Glomerular endothelial cell (primary cell): ENCODE data around the gene CLDN14. TPM values are rescaled to one million over a fixed set of nuclear protein-coding genes. Genes with fewer than 3 reads are reported as not detected.

Experiments
- DNase-seq: peaks from one replicate; pipeline ENCODE4 v3.0.0-alpha.2; 2011; ENCODE audit warnings: low read depth, low spot score; ENCODE audit errors: extremely low read depth
- total RNA-seq: library from RNA; depleted of rRNA; stranded (reverse); fragments of >200 nt; gene quantifications from 2 replicates; pipeline ENCODE4 v1.2.3, GENCODE V29; 2015

The CLDN14 gene
- total RNA-seq, 1 donor from 2014 or later: 7.9 TPM

DNA sequence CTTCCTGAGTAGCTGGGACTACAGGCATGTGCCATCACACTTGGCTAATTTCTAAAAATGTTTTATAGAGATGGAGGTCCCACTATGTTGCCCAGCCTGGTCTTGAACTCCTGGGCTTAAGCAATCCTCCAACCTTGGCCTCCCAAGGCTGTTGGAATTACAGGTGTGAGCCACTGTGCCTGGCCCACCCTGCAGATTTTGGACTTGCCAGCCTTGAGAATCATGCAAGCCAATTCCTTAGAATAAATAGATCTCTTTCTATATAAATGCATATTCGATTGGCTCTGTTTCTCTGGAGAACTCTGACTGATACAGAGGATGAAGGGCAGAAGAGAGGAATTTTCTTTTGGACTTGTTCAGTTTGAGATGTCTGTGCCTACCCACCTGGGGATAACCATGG lies 6.7 kb downstream of the CLDN14 start:
- DNase-seq: no peak

DNA sequence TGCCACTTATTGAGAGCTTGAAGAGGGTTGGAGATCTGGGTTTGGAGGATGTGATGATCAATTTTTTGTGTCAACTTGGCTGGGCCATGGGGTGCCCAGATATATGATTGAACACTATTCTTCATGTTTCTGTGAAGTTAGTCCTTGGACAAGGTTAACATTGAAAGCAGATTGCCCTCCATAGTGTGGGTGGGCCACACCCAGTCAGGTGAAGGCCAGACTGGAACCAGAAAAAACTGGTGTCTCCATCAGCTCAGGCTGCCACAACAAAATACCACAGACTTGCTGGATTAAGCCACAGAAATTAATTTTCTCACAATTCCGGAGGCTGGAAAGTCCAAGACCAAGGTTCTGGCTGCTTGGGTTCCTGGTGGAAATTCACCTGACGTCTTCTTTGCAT lies 7.5 kb downstream of the CLDN14 start:
- no peak for DNase-seq

DNA sequence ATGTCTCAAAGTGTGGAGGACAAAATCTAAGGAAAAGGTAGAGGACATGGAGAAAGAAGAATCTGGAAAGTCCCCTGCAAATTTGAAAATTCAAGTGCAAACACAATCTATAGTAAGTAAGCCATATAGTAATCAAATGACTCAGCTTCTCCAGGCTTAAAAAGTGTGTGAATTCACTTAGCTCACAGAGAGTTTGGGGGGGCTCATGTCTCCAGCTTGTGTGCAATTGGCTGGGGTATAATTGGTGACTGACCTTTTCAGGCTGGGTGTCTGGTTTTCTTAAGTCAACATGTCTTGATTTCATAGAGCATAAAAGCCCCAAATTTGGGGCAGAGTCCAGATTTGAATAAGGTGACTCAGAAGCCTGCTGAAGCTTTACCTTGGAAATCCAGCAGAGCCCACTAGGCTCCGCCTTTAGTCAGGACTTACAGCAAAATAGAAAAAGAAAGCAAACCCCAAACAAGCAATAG lies 8.6 kb downstream of the CLDN14 start:
- DNase-seq: no peak

DNA sequence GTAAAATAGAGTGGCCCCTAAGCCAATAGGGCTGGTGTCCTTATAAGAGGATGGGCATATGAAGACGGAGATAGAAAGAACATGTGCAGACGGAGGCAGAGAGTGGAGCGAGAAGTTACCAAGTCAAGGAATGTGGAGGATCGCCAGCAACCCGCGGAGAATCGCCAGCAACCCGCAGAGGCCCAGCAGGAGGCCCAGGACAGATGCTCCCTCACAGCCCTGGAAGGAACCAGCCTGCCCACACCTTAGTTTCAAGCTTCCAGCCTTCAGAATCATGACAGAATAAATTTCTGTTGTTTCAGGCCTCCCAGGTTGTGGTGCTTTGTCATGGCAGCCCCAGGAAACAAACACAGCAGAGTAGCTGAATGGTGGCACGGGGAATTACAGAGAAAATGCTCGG lies 9.6 kb downstream of the CLDN14 start:
- no peak for DNase-seq

DNA sequence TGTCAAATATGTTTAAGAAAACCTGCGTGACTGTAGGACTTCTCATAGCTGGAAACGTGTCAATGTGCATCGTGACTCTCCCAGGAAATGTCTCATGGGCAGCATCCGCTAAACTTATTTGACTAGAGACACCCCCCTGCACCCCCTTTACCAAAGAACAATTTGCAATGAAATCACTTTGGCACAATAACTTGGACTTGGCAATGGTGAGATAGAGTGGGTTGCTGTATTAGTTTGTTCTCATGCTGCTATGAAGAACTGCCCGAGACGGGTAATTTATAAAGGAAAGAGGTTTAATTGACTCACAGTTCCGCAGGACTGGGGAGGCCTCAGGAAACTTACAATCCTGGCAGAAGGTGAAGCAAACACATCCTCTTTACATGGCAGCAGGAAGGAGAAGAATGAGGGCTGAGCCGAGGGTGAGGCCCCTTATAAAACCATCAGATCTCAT lies 13.8 kb downstream of the CLDN14 start:
- DNase-seq: peak; percentile 86

DNA sequence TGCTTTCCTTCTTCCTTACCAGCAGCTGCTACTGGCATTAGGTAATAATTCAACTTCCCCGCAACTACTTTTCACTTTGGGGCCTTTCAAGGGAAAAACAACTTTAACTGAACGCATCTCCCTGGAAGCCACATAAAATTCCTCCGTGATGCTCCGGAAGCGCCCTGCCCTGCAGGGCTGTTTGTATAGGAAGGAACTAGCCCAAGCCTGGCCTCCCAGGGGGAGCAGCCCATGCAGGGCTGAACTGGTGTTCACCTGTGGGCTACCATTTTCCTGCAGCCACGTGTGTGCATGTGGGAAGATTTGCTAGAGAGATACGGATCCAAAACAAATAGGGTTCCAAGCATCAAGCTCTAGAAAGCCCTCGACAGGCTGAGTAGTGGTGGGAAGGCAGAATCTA lies 14.4 kb downstream of the CLDN14 start:
- DNase-seq: no peak

DNA sequence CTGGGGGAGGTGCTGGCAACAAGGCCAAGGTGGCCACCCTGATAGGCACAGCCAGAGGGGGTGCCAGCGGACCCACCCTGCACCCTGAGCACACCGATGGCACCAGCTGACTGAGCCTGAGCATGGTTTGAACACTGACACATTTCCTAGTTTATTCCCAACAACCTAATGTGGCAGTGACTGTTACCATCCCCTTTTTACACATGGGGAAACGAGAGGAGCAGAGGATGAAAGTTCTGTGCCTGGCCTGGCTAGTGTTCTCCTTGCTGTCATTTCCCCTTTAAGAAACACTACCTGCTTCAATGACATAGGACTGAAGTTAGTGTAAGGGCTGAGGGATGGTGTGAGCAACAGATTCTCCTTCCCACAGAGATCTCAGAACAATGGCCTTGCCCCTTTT lies 15.3 kb downstream of the CLDN14 start:
- no peak for DNase-seq

DNA sequence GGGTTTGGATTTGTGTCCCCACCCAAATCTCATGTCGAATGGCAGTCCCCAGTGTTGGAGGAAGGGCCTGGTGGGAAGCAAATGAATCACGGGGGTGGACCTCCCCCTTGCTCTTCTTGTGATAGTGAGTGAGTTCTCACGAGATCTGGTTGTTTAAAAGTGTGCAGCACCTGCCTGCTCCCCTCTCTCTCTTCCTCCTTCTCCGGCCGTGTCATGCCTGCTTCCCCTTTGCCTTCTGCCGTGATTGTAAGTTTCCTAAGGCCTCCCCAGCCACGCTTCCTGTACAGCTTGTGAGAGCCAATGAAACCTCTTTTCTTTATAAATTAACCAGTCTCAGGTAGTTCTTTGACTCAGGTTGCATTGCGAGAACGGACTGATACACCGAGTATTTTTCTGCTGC lies 15.9 kb downstream of the CLDN14 start:
- DNase-seq: no peak

DNA sequence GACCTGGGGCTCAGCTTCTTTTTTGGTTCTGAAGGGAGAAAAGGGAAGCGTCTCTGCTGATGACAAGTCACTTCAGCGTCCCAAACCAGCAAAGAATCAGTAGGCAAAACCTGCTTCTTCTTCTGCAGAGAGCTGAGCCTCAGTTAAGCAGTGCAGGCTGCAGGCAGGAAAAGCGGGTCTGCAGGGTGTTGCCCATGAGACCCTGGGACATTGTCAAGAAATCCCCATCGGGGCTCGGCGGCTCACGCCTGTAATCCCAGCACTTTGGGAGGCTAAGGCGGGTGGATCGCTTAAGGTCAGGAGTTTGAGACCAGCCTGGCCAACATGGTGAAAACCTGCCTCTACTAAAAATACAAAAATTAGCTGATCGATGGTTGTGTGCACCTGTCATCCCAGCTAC lies 16.7 kb downstream of the CLDN14 start:
- no peak for DNase-seq

DNA sequence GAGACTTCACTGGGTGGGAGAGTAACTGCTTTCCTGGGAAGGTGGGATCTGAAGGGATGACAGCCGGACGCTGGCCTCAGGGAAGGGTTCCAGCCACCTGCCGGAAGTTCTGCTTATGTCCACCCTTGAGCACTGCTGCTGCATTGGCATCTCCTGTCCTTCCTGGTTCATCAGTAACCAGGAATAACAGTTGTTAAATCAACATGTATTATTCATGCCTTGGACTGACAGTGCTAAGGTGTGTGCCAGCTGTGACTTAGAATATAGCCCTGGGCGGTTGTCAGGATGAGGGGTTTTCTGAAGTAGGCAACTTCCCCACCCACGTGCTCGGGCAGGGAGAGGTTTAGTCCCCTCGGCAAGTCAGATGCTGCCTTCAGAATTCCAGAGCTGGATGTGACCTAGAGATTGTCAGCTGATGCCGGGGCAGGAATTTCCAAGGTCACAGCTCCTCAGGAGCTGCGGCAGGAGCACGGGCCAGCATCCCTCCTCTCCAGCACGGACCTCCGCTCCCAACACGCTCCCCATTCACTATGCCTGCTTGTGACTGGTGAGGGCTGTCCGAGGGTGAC lies 17.9 kb downstream of the CLDN14 start:
- no peak for DNase-seq

DNA sequence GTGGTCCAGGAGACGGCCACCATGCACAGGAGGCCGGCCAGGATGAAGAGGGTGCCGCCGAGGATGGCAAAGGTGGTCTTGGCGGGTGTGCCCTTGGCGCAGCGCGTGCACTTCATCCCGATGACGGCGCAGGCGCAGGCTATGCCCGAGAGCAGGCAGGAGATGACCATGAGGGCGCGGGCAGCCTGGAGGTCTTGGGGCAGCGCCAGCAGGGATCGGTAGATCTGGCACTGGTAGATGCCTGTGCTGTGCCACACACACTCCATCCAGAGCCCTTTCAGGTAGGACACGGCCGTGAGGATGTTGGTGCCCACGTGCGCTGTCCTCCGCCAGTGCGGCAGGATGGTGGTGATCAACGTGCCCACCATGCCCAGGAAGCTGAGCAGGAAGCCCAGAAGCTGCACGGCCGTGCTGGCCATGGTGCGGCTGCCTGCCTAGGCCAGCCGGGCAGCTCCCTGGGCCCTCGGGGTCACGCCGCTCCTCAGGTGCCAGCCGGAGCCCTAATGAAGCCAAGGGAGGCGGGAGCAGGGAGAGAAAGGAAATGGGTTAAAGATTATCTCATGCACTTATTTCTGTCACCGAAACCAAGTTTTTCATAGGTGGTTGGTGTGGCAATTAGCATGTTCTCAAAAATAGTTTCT lies 18.5 kb downstream of the CLDN14 start:
- DNase-seq: no peak

DNA sequence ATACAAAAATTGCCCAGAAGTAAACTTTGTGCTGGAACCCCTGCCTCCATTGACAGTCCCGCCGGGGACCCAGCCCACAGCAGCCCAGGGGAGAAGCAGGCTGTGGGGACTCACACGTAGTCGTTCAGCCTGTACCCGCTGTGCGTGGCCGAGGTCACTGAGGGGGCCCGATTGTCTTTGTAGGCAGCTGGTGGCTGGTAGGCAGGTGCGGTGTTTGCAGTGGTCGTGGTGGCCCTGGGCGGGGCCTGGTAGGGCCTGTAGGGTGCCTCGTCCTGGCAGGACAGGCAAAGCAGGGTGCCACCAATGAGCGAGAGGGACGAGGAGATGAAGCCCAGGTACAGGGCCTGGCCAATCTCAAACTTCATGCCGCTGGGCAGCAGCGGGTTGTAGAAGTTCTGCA lies 19.1 kb downstream of the CLDN14 start:
- DNase-seq: no peak

DNA sequence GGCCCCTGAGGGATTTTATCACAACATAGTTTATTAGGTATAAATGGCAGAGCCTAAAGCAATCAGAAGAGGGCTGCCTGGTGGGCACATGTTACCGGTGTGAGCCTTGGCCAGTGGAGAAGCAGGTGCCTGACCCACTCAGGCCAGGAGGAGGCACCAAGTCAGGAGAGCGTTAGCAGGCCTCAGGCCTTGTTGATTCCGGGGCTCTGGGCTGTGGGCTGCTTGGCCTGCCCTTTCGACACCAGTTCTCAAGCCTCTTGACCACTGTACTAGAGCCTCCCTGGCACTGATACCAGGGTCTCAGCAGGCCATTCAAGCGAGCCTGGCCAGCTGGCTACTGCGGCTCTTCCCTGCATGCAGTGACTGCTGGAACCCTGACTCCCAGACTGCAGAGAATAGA lies 20.8 kb downstream of the CLDN14 start:
- DNase-seq: no peak

DNA sequence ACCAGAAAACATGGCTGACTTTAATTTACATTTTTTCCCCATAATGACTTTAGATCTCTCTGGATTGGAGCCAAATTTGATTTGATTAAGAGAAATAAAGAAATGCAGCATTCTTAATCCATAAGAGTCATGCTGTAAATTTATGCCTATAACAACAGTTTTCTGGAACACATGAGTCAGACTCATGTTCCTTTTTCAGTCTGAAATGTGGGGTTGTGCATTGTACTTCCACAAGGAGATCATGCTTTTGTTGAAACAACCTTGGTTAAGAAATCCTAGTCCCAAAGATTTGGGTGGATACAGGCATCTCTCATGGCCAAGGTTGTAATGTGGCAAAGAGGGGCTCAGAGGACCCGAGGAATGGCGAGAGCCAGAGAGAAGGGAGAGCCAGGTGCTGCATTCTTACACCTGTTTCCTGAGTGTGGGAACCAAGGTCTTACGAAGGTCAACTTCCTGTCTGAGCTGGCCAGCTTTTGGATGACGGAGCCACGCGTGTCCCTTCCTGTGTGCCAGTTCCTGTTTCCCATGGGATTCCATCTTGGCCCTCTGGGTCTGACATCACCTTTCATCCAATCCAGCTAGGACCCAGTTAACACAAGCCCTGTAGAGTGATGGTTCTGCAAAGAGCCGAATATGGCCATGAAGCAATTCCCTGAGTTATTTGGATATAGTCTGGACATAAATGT lies 23.1 kb downstream of the CLDN14 start:
- peak; percentile 97 for DNase-seq

DNA sequence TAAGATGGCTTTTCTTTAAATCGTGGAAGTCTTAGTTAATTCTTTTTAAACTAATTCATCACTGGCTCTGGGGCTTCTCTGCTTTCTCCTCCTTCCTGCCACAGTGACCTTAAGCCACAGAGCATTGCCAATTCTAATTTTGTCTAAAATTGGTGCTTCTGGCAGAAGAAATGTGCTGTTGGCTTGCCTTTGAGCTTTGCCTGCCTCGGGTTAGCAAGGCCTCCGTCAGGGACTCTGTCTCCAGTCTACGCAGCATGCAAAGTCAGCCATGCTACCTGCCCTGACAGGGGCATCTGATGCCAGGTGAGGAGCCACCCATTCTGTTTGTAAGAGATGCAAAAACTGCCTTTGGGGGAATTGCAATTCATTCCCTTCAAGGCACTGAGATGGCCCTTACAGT lies 25.2 kb downstream of the CLDN14 start:
- no peak for DNase-seq

DNA sequence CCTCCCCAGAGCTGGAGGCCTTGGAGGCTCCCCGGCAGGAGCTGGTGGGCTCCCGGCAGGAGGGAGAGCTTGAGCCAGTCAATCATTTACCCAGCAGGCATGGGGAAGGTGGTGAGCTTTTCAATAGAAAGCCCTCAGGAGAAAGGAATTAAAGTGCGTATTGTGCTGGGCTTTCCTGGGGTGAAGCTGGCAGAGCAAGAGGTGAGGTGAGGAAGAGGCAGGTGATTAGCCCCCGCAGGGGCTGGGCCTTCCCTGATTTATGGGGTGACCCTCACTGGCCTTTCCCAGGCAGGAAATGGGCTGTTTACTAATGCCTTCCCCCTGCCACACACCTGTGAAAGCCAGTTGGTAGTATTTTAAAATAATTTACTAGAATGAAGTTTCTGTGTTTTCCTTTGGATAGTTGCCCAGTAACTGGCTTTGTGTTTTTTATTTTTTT lies 25.8 kb downstream of the CLDN14 start:
- no peak for DNase-seq

DNA sequence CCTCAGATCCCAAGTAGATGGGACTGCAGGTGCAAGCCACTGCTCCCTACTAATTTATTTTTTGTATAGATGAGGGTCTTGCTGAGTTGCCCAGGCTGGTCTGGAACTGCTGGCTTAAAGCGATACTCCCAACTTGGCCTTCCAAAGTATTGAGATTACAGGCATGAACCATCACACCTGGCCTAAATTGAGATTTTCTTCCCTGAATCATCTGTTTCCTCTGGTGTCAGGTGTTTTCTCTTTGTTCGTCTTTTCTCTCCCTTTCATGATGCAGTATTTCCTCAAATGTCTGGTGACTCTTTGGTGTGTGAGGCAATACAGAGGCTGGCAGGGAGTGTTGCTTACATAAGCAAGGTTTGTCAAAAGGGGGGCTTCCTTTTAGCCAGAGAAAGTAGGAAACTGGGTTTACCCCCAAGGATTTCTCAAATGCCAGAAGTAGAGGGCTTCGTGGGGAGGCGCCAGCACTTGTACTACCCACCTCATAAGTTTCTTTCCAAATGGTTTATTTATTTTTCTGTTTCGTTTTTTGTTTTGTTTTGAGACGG lies 27.6 kb downstream of the CLDN14 start:
- no peak for DNase-seq

DNA sequence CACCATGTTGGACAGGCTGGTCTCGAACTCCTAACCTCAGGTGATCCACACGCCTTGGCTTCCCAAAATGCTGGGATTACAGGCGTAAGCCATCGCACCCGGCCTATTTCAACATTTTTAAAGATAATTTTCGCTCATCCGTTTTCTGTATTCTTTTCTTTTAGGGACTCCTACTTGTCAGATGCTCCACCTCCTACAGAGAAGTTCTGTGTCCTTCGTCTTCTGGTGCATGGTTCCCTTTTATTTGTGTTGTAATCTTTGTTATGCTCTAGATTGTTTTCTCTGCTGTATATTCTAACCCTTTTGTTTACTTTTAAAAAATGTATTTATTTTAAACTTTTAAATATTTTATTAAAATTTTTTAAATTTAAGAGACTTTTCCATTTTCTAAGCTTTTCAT lies 28.4 kb downstream of the CLDN14 start:
- DNase-seq: no peak

DNA sequence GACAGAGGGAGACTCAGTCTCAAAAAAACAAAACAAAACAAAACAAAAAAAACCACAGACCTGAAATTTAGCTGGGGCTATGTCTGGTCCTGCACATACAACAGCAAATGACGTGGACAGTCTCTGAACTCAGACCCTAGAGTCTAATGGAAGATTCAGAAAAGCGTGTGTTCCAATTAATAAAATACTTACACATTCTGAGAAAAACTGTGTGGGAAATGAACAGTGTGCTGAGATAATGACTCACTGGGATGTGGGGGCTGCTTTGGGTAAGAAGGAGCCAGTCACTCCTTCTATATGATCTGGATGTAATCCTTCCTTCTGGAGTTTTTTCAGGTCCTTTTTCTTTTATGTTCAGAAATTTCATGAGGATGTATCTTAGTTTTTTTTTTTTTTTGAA lies 29.4 kb downstream of the CLDN14 start:
- no peak for DNase-seq

DNA sequence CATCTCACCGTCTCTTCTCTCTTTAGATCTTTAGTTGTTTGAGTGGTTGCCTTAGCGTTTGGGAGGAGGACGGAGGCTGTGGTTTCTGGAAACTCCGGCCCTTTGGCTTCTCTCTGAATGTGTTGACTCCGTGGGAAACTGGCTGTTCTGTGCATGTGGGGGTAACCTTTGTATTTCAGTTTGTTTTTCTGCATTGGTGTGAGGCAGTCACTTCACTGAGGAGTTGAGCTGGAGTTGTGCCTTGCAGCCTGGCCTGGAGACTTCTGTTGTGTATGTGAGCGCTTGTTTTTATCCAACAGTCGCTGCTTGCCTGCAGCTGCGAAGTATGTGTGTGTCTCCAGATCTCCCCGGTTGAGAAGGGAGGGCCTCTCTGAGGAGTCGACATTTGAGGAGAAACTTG lies 33.6 kb downstream of the CLDN14 start:
- no peak for DNase-seq

DNA sequence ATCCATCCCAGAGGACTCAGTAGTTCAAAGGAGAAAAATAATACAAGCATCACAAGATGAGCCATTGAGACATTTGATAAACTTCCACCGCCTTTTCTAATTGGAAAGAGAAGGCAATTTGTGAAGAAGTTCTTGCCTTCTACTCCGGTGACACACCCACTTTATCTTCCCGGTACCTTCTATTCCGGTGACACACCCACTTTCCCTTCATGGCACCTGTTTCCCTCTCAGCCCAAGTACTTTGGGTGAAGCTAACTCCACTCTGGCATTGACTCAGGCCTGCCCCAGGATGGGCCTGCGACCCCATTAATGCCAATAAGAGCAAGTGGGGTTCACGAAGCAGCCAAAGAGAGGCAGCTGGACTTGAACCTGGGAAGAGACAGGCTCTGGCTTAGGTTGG lies 38.2 kb downstream of the CLDN14 start:
- DNase-seq: no peak

DNA sequence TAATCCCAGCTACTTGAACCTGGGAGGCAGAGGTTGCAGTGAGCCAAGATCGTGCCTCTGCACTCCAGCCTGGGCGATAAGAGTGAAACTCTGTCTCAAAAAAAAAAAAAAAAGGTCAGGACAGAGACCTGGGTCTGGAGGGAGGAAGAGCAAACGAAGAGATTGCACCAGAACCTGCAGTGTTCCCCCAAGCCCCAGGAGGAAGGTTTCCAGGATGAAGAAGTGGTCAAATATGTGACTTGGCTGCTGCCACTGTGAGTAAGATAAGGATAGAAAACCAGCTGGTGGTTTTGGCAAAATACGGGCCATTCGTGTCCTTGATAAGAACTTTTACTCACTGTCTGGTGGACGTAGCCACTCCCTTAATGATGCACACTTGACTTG lies 42.2 kb downstream of the CLDN14 start:
- DNase-seq: no peak
